NCI-H69 (cell line): Measurements from ENCODE around the gene KCNQ2.
A peak's percentile ranks its signal among the peaks of the same experiment; 100 is the strongest.

ENCODE experiments used
- DNase-seq: peaks from one replicate; lab custom pipeline; 2025; lab: John Stamatoyannopoulos, UW

KCNQ2 gene

DNA sequence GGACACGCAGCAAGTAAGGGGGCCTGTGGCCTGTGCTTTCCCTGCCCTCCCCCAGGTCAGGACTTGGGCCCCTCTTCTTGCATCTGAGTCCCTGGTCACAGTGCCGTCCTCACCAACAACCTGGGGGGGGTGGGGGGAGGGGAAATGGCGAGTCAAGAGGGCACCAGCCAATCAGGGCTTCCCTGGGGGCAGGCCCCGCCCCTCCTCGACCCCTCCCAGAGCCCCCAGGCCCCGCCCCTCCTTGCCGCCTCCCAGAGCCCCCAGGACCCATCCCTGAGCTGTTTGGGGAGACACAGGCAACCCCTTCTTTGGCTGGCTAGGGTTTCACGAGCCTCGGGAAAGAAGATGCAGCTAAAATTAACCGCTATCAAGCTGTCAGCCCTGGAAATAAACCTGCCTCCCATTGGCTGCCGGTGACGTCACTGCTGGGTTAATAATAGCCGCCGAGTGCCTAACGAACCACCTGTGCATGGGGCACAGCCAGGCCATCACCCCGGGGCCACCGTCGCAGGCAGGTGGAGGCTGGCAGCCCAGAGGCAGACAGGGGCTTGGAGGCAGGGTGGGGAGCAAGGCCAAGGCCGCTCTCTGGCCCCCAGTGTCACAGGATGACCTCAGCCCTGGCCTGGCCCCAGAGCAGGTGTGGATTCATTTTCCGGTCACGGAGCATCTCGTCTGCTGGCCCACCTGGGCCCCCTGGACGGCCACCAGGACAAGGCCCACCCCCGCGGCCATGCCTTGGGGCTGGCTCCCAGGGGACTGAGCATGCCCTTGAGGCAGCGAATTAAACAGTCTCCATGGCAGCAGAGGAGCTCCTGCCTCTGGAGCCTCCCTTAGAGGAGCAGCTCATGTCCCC lies 29.6 kb upstream of the KCNQ2 start:
- peak; percentile 89 for DNase-seq

DNA sequence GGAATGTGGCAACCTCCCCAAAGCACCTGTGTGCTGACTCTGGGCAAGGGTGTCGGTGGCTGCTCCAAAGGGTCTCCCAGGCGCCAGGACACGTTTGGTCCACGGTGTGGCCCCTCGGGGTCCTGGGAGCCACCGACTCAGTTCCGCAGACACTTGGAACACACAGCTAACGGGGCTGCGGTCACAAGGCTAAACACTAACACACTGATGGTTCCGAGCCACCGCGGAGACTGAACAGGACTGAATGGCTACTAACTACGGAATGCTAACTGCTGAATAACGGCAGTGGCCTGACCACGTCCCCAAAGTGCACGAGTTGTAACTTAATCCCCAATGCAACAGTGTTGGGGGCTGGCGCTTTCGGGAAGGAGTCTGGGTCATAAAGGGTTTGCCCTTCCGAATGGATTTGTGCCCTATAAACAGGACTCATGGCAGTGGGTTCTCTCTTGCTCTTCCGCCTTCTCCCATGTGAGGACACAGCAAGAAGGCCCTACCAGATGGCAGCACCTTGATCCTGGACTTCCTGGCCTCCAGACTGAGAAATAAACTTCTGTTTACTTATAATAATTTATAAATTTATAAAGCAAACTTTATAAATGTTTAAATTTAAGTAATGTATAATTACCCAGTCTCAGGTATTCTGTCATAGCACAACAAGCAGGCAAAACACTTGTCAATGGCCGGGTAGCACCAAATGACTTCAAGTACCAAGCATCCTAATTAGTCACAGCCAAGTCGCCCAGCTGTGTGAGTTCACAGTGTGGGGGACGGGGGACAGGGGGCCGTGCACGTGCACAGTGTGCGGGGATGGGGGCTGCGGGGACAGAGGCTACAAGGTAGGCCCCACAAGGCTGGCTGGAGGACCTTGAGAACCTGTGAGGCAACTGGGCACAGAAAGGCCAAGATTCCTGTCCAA lies 28.7 kb upstream of the KCNQ2 start:
- peak; percentile 33 for DNase-seq

DNA sequence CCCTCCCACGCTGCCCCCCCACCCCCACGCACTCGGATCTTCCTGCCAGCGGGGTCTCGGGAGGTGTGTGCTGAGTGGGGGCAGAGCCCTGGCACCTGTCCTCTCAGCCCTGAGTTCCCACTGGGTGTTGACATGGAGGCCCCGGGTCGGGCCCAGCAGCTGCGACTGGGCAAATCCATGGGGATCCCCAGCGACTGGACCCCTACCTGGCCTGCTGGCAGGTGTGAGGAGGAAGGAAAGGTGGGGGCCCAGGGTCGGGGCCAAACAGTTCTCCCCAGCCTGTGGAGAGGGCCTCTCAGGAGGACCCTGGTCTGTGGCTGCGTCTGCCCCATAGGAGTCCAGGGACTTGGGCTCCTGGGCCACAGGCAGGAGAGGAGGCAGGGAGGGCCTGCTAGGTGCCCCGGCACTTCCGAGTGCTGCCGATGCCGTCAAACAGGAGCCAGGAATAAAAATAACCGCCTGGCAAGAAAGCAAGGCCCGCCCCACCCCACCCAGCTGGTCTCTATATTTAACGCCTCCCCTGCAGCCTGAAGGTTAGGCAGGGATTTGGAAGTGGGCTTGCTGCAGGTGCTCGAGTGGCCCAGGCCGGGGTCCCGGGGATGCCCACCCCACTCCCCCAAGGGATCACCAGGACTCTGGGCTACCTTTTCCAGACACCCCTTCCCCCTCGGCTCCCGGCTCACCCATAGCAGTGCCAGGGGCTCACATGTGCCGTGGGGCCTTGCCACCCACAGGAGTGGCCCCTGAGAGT lies 27.9 kb upstream of the KCNQ2 start:
- DNase-seq, result peak; percentile 16

DNA sequence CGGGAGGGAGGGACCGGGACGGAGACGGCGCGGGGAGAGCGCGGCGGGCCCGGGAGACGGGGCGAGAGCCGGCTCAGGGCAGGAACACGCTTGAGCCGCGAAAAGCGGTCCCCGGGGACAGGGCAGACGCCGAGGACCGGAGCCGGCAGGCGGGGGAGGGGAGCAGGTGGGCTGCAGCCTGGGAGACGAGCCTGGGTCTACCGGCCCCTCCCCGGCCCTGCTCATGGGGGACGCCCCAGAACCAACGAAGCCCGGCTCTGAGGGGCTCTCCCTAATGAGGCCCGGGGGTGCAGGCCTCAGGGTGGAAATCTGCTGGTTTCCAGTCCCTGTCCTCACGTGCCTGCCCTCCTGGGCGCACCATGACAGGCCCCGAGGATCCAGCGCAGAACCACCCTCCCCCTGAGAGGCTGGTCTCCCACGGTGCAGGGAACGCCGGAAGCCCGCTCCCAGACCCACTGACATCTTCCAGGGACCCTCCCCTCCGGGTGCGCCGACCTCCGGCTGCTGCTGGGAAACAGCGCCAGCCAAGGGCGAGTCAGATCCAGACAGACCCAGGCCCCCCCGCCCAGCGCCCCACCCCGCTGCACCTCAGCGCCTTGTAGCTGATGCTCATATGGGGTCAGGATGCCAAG lies 27.0 kb upstream of the KCNQ2 start:
- DNase-seq, result peak; percentile 80

DNA sequence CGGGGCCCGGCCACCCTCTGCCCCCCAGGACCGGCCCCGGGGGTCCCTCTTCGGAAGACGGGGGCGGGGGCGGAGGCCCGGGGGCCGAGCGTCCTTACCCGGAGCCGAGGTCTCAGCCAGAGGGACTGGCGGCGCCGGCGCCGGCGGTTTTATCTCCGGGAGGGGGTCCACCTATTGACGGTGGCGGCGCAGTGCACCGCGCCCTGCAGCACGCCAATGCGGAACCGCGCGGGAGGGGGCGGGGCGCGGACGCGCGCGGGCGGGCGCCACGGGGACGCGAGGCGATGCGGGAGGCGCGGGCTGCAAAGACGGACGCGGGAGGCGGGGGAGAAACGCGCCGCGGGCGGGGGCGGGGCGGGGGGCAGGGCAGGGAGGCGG lies 26.5 kb upstream of the KCNQ2 start, which contains the start of gene EEF1A2:
Gene EEF1A2 (minus strand): TSS at position 124 of the 378 bp plus-strand sequence. CDS start 1,320 bp downstream, outside the sequence.
- DNase-seq, result peak; percentile 80

DNA sequence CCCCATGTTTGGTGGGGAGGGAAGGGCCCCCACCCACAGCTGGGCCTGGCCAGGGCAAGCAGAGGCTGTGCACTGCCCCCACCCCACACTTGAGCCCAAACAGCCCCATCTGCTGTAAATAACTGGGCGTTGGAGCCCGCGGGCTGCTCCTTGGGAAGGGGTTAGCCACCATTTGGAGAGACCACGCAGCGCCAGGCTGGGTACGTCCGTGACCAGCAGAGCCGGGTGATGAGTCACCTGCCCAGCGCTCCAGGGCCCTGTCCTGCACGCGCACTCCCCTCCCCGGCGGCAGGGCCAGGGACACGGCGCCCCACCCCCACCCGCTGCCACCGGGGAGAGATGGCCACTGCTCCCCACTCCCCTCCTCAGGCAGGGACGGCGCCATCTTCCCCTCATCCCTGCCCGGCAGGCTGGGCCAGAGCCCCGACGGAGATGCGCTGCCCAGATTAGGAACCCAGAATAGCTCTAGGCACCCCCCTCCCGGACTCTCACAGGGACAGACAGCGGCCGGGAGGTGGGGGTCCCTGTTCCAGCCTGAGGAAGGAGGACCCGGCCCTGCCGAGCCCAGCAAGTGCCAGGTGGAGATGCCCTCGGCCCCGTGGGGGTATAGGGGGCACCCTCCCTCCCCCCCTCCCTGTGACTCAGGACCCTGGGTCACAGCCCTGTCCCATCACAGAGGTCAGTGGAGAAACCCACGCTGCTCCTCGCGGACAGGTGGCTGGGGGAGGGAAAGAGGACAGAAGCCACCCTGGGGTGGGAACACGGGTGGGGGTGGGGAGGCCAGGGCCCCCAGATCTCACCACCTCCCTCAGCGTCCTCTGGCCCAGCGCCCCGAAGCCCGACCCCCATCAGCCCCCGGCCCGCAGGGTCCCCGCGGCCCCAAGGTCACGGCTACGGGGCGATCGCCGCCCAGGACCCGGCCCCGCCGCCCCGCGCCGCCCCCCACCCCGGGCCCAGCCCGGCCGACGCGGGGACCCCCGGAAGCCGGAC lies 25.8 kb upstream of the KCNQ2 start:
- peak; percentile 57 for DNase-seq

DNA sequence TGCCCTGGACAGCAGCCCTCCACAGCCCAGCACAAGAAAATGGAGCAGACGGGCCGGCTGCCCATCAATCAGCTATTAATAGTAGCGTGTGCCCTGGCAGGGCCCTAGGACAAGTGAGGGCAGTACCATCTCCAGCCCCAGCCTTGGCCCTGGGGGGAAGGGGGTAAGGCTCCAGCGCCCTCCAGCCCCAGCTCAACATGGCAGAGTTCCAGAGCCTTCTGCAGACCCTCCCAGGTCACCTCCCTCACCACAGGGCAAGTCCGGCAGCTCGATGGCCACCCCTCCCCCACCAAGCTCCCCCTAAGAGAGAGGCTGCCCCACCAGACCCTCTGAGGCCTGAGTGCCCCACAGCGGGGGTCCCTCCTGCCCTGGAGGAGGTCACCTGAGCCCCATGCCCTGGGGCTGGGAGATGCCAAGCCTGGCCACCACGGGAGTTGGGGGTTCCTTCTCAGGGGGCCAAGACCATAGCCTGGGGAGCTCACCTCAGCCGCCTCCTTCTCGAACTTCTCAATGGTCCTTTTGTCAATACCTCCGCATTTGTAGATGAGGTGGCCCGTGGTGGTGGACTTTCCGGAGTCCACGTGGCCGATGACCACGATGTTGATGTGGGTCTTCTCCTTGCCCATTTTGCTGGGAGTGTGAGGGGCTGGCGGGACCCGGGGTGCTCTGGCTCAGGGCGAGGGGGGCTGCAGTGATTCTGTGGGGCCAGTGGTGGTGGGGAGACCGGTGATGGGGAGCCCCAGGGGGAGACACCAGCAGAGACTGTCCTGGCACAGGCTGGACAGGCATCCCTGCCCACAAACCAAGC lies 24.9 kb upstream of the KCNQ2 start:
- no peak for DNase-seq

DNA sequence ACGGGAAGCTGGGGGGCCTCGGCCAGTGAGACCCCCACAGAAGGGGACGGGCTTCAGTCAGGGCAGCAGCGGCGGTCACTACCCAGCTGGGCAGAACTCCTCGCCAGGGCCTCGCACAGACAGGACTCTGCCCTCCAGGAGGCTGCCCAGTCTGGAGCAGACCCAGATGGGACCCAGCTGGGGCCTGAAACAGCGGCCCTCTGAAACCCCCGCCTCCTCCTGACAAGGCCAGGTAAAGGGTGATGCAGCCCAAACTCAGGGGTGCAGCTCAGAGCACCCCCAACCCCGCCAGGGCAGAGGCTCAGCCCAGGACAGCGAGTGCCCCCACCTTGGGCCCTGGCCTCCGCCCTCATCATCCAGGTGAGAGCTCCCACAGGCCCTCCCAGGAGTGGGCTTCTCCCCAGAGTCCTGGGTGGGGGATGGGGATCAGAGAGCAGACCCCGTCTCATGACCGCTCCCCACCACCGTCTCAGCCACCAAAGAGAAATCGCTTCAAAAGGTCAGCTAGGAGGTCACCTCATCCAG lies 24.2 kb upstream of the KCNQ2 start:
- DNase-seq, result no peak

DNA sequence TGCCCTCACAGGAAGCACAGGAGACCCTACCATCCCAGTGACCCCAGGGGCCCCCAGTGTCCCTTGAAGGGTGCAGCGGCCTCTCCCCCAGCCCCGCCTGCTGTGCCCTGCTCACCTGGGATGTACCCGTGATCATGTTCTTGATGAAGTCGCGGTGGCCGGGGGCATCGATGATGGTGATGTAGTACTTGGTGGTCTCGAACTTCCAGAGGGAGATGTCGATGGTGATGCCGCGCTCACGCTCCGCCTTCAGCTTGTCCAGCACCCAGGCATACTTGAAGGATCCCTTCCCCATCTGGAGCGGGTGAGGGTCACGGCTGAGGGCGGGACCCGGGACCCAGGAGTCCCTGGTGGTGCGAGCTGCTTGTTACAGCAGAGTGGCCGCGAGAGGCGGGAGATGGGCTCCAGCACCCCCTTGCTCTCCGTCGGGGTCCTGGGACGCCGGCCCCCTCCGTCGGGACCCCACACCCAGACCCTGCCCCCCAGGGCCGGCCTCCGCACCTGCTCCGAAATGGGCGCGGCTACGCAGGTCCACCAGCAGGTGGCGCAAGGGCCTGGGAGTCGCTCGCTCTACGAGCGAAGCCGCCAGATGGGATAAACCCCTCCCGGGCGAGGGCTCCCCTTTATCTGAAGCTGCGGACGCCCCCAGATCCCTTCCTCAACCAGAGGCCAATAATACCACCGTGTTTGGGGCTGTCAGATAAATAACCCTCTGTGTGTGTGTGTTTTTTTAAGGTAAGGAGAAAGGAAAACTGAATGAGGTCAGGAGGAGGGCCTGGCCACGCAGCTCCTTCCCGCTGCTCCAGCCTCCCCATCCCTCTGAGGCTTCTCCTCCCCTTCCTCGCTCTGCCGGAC lies 23.5 kb upstream of the KCNQ2 start:
- DNase-seq, result peak; percentile 29

DNA sequence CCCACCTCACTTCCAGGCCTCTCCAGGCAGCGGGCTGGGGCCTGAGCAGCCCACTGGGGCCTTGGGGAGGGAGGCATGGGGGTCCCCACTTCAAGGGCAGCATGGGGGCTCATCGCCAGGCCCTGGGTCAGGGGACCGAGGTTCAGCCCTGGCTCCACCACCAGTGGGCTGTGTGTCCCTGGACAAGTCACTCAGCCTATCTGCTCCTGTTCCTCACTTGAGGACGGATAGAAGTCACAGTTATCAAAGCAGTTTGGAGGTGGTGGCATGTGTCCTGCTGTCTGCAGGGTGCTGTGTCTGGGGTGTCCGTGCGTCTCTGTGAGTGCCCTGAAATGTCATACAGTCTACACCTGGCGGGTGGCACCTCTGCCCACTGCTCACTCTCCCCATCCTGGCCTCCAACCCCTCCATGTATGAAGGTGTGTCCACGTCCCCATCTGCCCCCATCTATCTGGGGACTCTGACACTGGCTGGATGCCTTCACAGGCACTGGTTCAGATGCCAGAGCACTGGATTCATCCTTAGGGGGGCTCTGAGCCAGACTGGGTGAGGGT lies 22.8 kb upstream of the KCNQ2 start:
- no peak for DNase-seq

DNA sequence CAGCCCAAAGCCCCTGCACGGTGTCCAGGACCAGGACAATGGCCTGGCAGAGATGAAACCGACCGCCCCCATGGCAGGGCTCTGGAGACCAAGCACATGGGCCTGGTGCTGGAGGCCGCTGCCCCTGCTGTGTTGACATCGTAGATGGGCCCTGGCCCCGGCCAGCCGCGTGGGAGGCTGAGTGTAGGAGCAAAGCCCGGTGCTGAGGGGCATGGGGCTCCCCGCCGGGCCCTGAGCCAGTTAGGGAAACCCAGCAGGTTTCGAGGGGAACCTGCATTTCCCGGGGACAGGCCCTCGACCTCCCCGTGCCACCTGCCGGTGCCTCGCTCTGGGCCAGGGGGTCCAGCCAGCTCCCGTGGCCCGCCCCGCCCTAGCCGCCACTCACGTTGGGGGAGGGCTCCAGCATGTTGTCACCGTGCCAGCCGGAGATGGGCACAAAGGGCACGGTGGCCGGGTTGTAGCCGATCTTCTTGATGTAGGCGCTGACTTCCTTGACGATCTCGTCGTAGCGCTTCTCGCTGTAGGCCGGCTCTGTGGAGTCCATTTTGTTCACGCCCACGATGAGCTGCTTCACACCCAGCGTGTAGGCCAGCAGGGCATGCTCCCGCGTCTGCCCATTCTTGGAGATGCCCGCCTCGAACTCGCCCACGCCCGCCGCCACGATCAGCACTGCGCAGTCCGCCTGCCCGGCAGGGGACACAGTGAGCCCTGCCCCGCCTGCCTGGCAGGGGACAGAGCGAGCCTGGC lies 22.1 kb upstream of the KCNQ2 start:
- DNase-seq, result no peak

DNA sequence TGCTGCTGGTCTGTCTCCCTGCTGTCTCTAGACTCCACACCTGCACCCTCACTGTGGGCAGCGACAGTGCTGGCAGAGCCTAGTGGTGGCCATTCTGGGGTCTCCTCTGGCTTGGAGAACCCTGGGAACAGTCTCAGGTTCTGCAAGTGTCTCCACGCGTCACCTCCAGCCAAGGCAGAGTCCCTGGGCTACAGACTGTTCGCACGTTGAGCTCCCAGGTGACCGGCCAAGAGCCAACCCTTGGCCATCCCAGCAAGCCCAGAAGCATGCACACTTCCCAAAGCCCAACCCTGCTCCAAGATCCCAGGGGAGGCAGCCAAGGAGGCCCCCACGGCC lies 21.6 kb upstream of the KCNQ2 start:
- no peak for DNase-seq

DNA sequence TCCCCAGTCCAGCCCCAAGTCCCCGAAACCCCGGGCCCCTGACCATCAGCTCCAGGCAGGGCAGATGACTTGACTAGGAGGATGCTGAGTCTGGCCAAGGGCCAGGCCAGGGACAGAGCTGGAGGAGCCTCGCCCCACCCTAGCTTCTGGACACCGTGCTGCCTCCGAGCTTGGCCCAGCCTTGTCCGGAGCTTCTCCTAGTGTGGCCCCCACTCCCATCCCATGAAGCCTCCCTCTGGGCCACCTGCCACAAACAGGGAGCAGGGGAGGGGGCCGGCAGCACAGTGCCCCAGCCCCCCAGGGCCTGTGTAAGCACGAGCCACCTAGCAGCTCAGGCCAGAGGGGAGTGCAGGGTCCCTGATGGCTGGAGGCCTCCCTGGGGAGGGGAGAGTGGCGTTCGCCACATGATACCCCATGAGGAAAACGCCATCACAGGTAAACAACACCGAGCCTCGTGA lies 21.1 kb upstream of the KCNQ2 start:
- DNase-seq, result no peak

DNA sequence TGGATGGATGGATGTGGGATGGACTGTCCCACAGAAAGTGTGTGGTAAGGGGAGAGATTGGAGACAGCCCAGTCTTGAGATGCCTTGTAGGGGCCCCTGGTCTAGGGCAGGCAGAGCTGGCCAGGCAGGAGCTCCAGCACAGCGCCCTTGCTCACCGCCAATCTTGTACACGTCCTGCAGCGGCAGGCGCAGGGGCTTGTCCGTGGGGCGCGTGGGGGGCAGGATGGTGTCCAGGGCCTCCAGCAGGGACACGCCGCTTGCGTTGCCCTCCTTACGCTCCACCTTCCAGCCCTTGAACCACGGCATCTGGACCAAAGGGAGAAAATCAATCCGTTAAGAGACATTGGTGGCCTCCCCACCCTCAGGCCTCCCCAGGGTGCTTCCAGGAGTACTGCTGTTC lies 20.5 kb upstream of the KCNQ2 start:
- no peak for DNase-seq

DNA sequence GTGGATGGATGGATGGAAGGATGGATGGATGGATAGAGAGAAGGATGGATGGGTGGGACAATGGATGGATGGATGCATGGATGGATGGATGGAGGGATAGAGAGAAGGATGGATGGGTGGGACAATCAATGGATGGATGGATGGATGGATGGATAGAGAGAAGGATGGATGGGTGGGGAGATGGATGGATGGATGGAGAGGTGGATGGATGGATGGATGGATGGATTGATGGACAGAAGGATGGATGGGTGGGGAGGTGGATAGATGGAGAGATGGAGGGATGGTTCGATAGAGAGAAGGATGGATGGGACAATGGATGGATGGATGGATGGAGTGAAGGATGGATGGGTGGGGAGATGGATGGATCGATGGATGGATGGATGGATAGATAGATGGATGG lies 20.1 kb upstream of the KCNQ2 start:
- DNase-seq, result no peak

DNA sequence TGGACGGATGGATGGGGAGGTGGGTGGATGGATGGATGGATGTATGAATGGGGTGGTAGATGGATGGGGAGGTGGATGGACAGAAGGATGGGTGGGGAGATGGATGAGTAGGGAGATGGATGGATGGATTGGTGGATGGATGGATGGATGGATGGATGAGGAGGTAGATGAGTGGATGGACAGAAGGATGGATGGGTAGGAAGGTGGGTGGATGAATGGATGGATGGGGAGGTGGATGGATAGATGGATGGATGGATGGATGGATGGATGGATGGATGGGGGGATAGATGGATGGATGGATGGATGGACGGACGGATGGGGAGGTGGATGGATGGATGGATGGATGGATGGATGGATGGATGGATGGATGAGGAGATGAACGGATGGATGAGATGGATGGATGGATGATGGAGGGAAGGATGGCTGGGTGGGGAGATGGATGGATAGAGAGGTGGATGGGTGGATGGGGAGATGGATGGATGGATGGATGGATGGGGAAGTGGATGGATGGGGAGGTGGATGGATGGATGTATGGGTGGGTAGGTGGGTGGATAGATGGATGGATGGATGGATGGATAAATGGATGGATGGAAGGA lies 19.3 kb upstream of the KCNQ2 start:
- DNase-seq, result no peak

DNA sequence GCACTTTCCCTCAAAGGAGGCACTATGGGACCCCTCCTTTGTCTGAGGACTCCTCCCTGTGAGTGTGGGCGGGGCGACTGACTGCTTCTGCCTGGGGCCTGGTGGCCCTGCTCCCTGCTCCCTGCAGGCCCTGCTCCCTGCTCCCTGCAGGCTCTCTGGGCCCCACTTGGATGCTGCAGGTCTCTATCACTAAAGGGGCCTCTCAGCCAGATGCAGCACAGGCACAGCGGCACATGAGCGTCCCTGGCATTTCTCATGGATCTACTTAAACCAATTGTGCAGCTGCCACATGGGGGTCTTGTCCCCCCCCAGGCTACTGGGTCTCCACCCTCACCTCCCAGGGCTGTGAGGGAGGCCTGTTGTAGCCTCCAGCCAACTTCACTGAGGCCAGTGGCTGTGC lies 18.6 kb upstream of the KCNQ2 start:
- no peak for DNase-seq
